Measurements from ENCODE around the gene CPAMD8. TPM values are rescaled to one million over a fixed set of nuclear protein-coding genes. Genes with fewer than 3 reads are reported as not detected.

CPAMD8 gene
- total RNA-seq, 2 experiments from 2014 or later: not detected

GRCh38 chr19:16978839-16979802, 47.5 kb downstream of the CPAMD8 start:
- no peak overlapping the region for H3K27ac Mint-ChIP-seq
- CTCF ChIA-PET: no interaction called here
- no peaks in the 10 kb centered on the region for H3K9me3 Mint-ChIP-seq
- DNase-seq (no peak), ATAC-seq (no peak)
- POLR2A ChIA-PET: no interaction called here
- peaks cover 4% of the 10 kb centered on the region for H3K27me3 Mint-ChIP-seq
- no peaks in the 10 kb centered on the region for H3K36me3 Mint-ChIP-seq (ENCODE audit: low read depth)
- no peaks in the 10 kb centered on the region for H3K4me1 Mint-ChIP-seq (ENCODE audit: low read depth)
- intact Hi-C loops (cut with micrococcal nuclease): no loop called here
- TF ChIP-seq CTCF (IDR thresholded peaks at IDR 0.05): no peak
- no peak overlapping the region for H3K4me3 Mint-ChIP-seq

GRCh38 chr19:16978156-16978555, 48.5 kb downstream of the CPAMD8 start:
- Mint-ChIP-seq H3K36me3 (ENCODE audit: low read depth) (no peaks in the 10 kb centered on the region), H3K27me3 (peaks cover 4% of the 10 kb centered on the region), H3K27ac (no peak overlapping the region), H3K9me3 (no peaks in the 10 kb centered on the region), H3K4me3 (no peak overlapping the region), H3K4me1 (ENCODE audit: low read depth) (no peaks in the 10 kb centered on the region)
- DNase-seq (no peak), ATAC-seq (no peak)
- no peak for TF ChIP-seq CTCF (IDR thresholded peaks at IDR 0.05)
- ChIA-PET CTCF (no interaction called here), POLR2A (no interaction called here)
- intact Hi-C loops (cut with micrococcal nuclease): no loop called here

DNA sequence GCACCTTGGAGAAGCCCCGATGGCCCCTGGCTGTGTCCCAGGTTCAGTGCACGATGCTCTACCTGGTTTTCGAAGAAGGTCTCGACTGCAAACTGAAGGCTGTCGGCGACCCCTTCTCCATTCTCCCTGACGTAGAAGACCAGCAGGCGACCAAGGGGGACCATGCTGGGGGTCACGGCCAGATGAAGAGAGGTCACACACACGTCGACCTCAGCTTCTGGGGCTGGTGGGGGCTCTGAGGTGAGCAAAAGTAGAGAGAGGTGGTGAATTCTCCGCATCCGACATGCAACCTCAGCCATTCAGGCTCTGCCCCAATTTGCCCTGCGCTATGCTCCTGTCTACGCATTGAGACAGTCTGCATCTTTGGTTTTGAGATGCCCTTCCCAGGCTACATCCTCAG, 49.3 kb downstream of the CPAMD8 start:
- CTCF ChIA-PET: no interaction called here
- Mint-ChIP-seq H3K4me1 (ENCODE audit: low read depth) (no peaks in the 10 kb centered on the region), H3K27ac (no peak overlapping the region), H3K4me3 (no peak overlapping the region), H3K36me3 (ENCODE audit: low read depth) (no peaks in the 10 kb centered on the region), H3K27me3 (peaks cover 4% of the 10 kb centered on the region), H3K9me3 (no peaks in the 10 kb centered on the region)
- no peak for DNase-seq
- no peak for TF ChIP-seq CTCF (IDR thresholded peaks at IDR 0.05)
- intact Hi-C loops (cut with micrococcal nuclease): no loop called here
- POLR2A ChIA-PET: no interaction called here
- ATAC-seq: no peak

GRCh38 chr19:16976446-16976845, 50.2 kb downstream of the CPAMD8 start:
- POLR2A ChIA-PET: no interaction called here
- ATAC-seq: no peak
- peaks cover 4% of the 10 kb centered on the region for H3K27me3 Mint-ChIP-seq

More at GRCh38 chr19:16976446-16976845, 50.2 kb downstream of the CPAMD8 start:
- no peak overlapping the region for H3K4me3 Mint-ChIP-seq
- no peaks in the 10 kb centered on the region for H3K4me1 Mint-ChIP-seq (ENCODE audit: low read depth)
- no peak for TF ChIP-seq CTCF (IDR thresholded peaks at IDR 0.05)
- DNase-seq: no peak
- CTCF ChIA-PET: no interaction called here
- H3K27ac Mint-ChIP-seq: no peak overlapping the region
- intact Hi-C loops (cut with micrococcal nuclease): no loop called here
- H3K36me3 Mint-ChIP-seq (ENCODE audit: low read depth): no peaks in the 10 kb centered on the region
- no peaks in the 10 kb centered on the region for H3K9me3 Mint-ChIP-seq

Measured in activated CD8-positive, alpha-beta T cell treated with anti-CD3 and anti-CD28 coated beads for 36 hours (primary cell).